Stimulated activated CD4-positive, alpha-beta T cell treated with anti-CD3 and anti-CD28 coated beads, Interleukin-15, amount 100 ng/mL, for 48 hours (primary cell): ENCODE results near the gene GRK1.
"Not testable (repeated sequence)": the region's sequence is repeated elsewhere in the genome, so short reads cannot be mapped to it uniquely, and the experiment has no call there.

Source experiments
- DNase-seq, 2 donors: peaks; one replicate each; pipeline ENCODE4 v3.0.0-alpha.2; 2020; ENCODE audit warnings: low read depth in 2 of 2

The GRK1 gene

GRCh38 chr13:113743366-113744195 lies 76.6 kb downstream of the GRK1 start:
- DNase-seq: no peak

GRCh38 chr13:113744197-113745000 lies 77.4 kb downstream of the GRK1 start:
- DNase-seq: no peak

- DNase-seq: no peak
These were observed 78.0 kb downstream of the GRK1 start for GRCh38 chr13:113745059-113745458.

GRCh38 chr13:113745500-113746142 lies 78.6 kb downstream of the GRK1 start:
- not testable (repeated sequence) for DNase-seq

- DNase-seq: no peak
These were observed 79.1 kb downstream of the GRK1 start for GRCh38 chr13:113746143-113746525.

GRCh38 chr13:113746671-113747070 lies 79.7 kb downstream of the GRK1 start:
- no peak for DNase-seq

- DNase-seq: no peak
These were observed 80.3 kb downstream of the GRK1 start for GRCh38 chr13:113747291-113747833.

- no peak for DNase-seq
These were observed 81.3 kb downstream of the GRK1 start for GRCh38 chr13:113748101-113748861.

GRCh38 chr13:113748862-113749451 lies 81.9 kb downstream of the GRK1 start:
- DNase-seq: no peak

GRCh38 chr13:113749507-113749906 lies 82.5 kb downstream of the GRK1 start:
- no peak for DNase-seq

- no peak for DNase-seq
These were observed 82.9 kb downstream of the GRK1 start for GRCh38 chr13:113749967-113750366.

GRCh38 chr13:113750554-113751399 lies 83.8 kb downstream of the GRK1 start:
- no peak for DNase-seq

GRCh38 chr13:113751491-113751890 lies 84.5 kb downstream of the GRK1 start:
- no peak for DNase-seq

GRCh38 chr13:113752211-113752986 lies 85.4 kb downstream of the GRK1 start:
- DNase-seq: not testable (repeated sequence)

GRCh38 chr13:113753171-113753570 lies 86.2 kb downstream of the GRK1 start:
- DNase-seq: no peak

- no peak for DNase-seq
These were observed 87.2 kb downstream of the GRK1 start for GRCh38 chr13:113754242-113754641.

GRCh38 chr13:113754691-113755090 lies 87.7 kb downstream of the GRK1 start:
- no peak for DNase-seq

- DNase-seq: no peak
These were observed 89.5 kb downstream of the GRK1 start for GRCh38 chr13:113756441-113757097.
